GM12865 (cell line): Measurements from ENCODE around the gene KIF13A.

Experiments
- DNase-seq: peaks from one replicate; pipeline ENCODE4 v3.0.0; 2010; ENCODE audit warnings: low read depth
- H3K4me3 ChIP-seq: 2 replicates; pipeline ENCODE4 v1.5.1; 2011; ENCODE audit warnings: mild to moderate bottlenecking, low read depth, low read length, control low read depth
- CTCF ChIP-seq: IDR thresholded peaks from 2 replicates; pipeline ENCODE4 v1.5.1; 2011; ENCODE audit warnings: low read length, control low read depth, low read depth, inconsistent platforms; ENCODE audit not compliant: insufficient read depth; ENCODE audit errors: missing control alignments

Gene KIF13A

GRCh38 chr6:17881085-17881858 lies 106.2 kb downstream of the KIF13A start:
- TF ChIP-seq CTCF = no peak

GRCh38 chr6:17879184-17879583 lies 108.3 kb downstream of the KIF13A start:
- no peak for TF ChIP-seq CTCF
- DNase-seq = no peak
- H3K4me3 ChIP-seq = no peak overlapping the region

More at GRCh38 chr6:17881085-17881858, 106.2 kb downstream of the KIF13A start:
- no peak overlapping the region for H3K4me3 ChIP-seq
- DNase-seq = no peak

- DNase-seq = no peak
- H3K4me3 ChIP-seq = no peak overlapping the region
- no peak for TF ChIP-seq CTCF
Measured at GRCh38 chr6:17878734-17879133, 108.7 kb downstream of the KIF13A start.

- TF ChIP-seq CTCF = no peak
- no peak for DNase-seq
- no peak overlapping the region for H3K4me3 ChIP-seq
Measured at GRCh38 chr6:17877895-17878440, 109.5 kb downstream of the KIF13A start.

- no peak overlapping the region for H3K4me3 ChIP-seq
- DNase-seq = no peak
- no peak for TF ChIP-seq CTCF
Measured at GRCh38 chr6:17877196-17877894, 110.1 kb downstream of the KIF13A start.

- no peak for DNase-seq
- no peak for TF ChIP-seq CTCF
Measured at GRCh38 chr6:17874753-17875152, 112.7 kb downstream of the KIF13A start.

More at GRCh38 chr6:17874753-17875152, 112.7 kb downstream of the KIF13A start:
- no peak overlapping the region for H3K4me3 ChIP-seq
